ENCODE results near the gene ZNF791.

- TF ChIP-seq, protein P1, sequence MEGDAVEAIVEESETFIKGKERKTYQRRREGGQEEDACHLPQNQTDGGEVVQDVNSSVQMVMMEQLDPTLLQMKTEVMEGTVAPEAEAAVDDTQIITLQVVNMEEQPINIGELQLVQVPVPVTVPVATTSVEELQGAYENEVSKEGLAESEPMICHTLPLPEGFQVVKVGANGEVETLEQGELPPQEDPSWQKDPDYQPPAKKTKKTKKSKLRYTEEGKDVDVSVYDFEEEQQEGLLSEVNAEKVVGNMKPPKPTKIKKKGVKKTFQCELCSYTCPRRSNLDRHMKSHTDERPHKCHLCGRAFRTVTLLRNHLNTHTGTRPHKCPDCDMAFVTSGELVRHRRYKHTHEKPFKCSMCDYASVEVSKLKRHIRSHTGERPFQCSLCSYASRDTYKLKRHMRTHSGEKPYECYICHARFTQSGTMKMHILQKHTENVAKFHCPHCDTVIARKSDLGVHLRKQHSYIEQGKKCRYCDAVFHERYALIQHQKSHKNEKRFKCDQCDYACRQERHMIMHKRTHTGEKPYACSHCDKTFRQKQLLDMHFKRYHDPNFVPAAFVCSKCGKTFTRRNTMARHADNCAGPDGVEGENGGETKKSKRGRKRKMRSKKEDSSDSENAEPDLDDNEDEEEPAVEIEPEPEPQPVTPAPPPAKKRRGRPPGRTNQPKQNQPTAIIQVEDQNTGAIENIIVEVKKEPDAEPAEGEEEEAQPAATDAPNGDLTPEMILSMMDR (IDR thresholded peaks at IDR 0.05), result no peak
- TF ChIP-seq POLR2A (IDR thresholded peaks at IDR 0.05), result peak in 1 of 2 donors; percentile 78
Observed at GRCh38 chr19:12610540-12611360, at the start of gene ZNF791, which contains the start of gene ZNF490.

Data from lower leg skin (tissue), 3 donors.